ENCODE data around the gene NAA50.
A peak's percentile ranks its signal among the peaks of the same experiment; 100 is the strongest.

NAA50 gene

GRCh38 chr3:113697500-113698090, 48.5 kb downstream of the NAA50 start:
- Histone ChIP-seq H3K9me2 (ENCODE audit: low read depth, low read length) (no peaks in the 10 kb centered on the region), H3F3A (ENCODE audit: insufficient read depth, low read length) (no peaks in the 10 kb centered on the region), H3K9me3 (ENCODE audit: low read length) (no peaks in the 10 kb centered on the region), H3K4me1 (ENCODE audit: insufficient read depth, low read length, severe bottlenecking) (peaks cover 40% of the 10 kb centered on the region), H4K20me1 (ENCODE audit: insufficient read depth, low read length) (no peaks in the 10 kb centered on the region), H3K79me2 (ENCODE audit: insufficient read depth, low read length) (no peaks in the 10 kb centered on the region), H3K36me3 (ENCODE audit: insufficient read depth, low read length) (no peaks in the 10 kb centered on the region), H3K27me3 (ENCODE audit: insufficient read depth, low read length) (no peaks in the 10 kb centered on the region), H2AFZ (ENCODE audit: low read length) (no peak overlapping the region), H3K27ac (ENCODE audit: low read depth, low read length, poor library complexity, severe bottlenecking) (peak overlapping the region; percentile 60), H3K4me2 (ENCODE audit: low read length) (peak overlapping the region; percentile 97), H3K9ac (ENCODE audit: low read length) (peak overlapping the region; percentile 87), H3K4me3 (ENCODE audit: low read depth, low read length, poor library complexity, severe bottlenecking) (peak overlapping the region; percentile 79)
- TF ChIP-seq EZH2 (IDR thresholded peaks at IDR 0.05; ENCODE audit: borderline replicate concordance, low read length) (no peak), CTCF (IDR thresholded peaks at IDR 0.05; ENCODE audit: low read length) (no peak)

DNA sequence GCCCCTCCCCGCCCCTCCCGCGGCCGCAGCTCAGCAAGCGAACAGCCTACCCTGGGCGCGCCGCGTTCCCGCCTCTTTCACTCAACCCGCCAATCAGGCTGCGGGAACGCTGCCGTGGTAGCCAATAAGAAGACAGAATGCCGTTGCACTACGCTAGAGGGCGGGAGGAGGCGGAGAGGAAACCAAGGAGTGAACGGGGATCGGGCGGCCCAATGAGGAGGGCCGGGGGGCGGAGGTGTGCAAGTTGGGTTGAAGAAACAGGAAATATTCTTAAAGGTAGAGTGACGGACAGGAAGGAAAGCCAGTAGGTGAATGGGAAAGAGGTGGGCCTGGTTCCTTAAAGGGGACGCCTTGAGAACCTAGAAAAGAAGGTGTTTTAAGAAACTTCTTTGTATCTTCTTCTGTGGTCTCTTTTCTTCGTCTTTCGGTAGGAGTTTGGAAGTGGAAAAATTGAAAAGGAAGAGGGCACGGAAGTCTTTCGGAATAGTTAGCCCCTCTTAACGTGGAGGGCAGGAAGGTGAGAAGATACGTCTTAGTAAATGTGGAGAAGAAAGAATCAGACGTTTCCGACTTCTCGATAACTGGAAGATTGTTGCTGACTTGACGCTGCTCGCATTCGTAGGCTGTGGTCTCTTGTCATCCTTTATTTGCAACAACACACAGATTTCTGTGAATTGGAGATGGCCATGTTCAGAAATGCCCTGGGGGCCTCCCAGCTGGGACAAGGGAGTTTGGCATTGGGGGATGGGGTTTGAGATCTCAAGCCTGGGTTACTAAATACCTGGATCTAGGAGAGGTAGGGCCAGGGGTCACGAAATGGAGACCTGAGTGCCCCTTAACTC, 49.2 kb downstream of the NAA50 start:
- H3F3A ChIP-seq (ENCODE audit: insufficient read depth, low read length): no peaks in the 10 kb centered on the region
- TF ChIP-seq CTCF (IDR thresholded peaks at IDR 0.05; ENCODE audit: low read length): no peak
- TF ChIP-seq EZH2 (IDR thresholded peaks at IDR 0.05; ENCODE audit: borderline replicate concordance, low read length): no peak
- H3K27ac ChIP-seq (ENCODE audit: low read depth, low read length, poor library complexity, severe bottlenecking): peak overlapping the region; percentile 60
- H3K79me2 ChIP-seq (ENCODE audit: insufficient read depth, low read length): no peaks in the 10 kb centered on the region
- H4K20me1 ChIP-seq (ENCODE audit: insufficient read depth, low read length): no peaks in the 10 kb centered on the region
- H3K4me1 ChIP-seq (ENCODE audit: insufficient read depth, low read length, severe bottlenecking): peaks cover 40% of the 10 kb centered on the region
- H3K9ac ChIP-seq (ENCODE audit: low read length): peak overlapping the region; percentile 87
- peak overlapping the region; percentile 84 for H3K4me3 ChIP-seq (ENCODE audit: low read depth, low read length, poor library complexity, severe bottlenecking)
- H3K9me3 ChIP-seq (ENCODE audit: low read length): no peaks in the 10 kb centered on the region
- H2AFZ ChIP-seq (ENCODE audit: low read length): peak overlapping the region; percentile 39; the same call in 1 of the 2 replicates
- H3K36me3 ChIP-seq (ENCODE audit: insufficient read depth, low read length): no peaks in the 10 kb centered on the region
- H3K27me3 ChIP-seq (ENCODE audit: insufficient read depth, low read length): no peaks in the 10 kb centered on the region
- H3K4me2 ChIP-seq (ENCODE audit: low read length): peak overlapping the region; percentile 97
- no peaks in the 10 kb centered on the region for H3K9me2 ChIP-seq (ENCODE audit: low read depth, low read length)

GRCh38 chr3:113695786-113696645, 50.0 kb downstream of the NAA50 start, which contains the start of gene USF3:
Gene USF3, minus strand, starts transcription at chr3:113696642. Its CDS starts 21,764 bp downstream, at chr3:113674878.
- Histone ChIP-seq H3K27ac (ENCODE audit: low read depth, low read length, poor library complexity, severe bottlenecking) (peak within 1 kb of the TSS; percentile 63), H3K4me1 (ENCODE audit: insufficient read depth, low read length, severe bottlenecking) (peaks cover 40% of the 10 kb centered on the region), H4K20me1 (ENCODE audit: insufficient read depth, low read length) (no peaks in the 10 kb centered on the region), H3K36me3 (ENCODE audit: insufficient read depth, low read length) (no peaks in the 10 kb centered on the region), H2AFZ (ENCODE audit: low read length) (peak within 1 kb of the TSS; percentile 39; the same call in 1 of the 2 replicates), H3K79me2 (ENCODE audit: insufficient read depth, low read length) (no peaks in the 10 kb centered on the region), H3K4me3 (ENCODE audit: low read depth, low read length, poor library complexity, severe bottlenecking) (peak within 1 kb of the TSS; percentile 84), H3K9me3 (ENCODE audit: low read length) (no peaks in the 10 kb centered on the region), H3K4me2 (ENCODE audit: low read length) (peak within 1 kb of the TSS; percentile 97), H3K9ac (ENCODE audit: low read length) (peak within 1 kb of the TSS; percentile 87), H3F3A (ENCODE audit: insufficient read depth, low read length) (no peaks in the 10 kb centered on the region), H3K9me2 (ENCODE audit: low read depth, low read length) (no peaks in the 10 kb centered on the region), H3K27me3 (ENCODE audit: insufficient read depth, low read length) (no peaks in the 10 kb centered on the region)
- TF ChIP-seq EZH2 (IDR thresholded peaks at IDR 0.05; ENCODE audit: borderline replicate concordance, low read length) (no peak), CTCF (IDR thresholded peaks at IDR 0.05; ENCODE audit: low read length) (peak; percentile 49; the same call in 1 of the 2 replicates)
